Stimulated activated CD4-positive, alpha-beta T cell treated with anti-CD3 and anti-CD28 coated beads, Interleukin-1b, Interleukin-23, amount 100 ng/mL, for 1 hour (primary cell): ENCODE results near the gene MTA1.

Experiments used
- DNase-seq, 2 donors: peaks; one replicate each; pipeline ENCODE4 v3.0.0-alpha.2; 2020; ENCODE audit warnings: low read depth in 2 of 2

Gene MTA1

DNA sequence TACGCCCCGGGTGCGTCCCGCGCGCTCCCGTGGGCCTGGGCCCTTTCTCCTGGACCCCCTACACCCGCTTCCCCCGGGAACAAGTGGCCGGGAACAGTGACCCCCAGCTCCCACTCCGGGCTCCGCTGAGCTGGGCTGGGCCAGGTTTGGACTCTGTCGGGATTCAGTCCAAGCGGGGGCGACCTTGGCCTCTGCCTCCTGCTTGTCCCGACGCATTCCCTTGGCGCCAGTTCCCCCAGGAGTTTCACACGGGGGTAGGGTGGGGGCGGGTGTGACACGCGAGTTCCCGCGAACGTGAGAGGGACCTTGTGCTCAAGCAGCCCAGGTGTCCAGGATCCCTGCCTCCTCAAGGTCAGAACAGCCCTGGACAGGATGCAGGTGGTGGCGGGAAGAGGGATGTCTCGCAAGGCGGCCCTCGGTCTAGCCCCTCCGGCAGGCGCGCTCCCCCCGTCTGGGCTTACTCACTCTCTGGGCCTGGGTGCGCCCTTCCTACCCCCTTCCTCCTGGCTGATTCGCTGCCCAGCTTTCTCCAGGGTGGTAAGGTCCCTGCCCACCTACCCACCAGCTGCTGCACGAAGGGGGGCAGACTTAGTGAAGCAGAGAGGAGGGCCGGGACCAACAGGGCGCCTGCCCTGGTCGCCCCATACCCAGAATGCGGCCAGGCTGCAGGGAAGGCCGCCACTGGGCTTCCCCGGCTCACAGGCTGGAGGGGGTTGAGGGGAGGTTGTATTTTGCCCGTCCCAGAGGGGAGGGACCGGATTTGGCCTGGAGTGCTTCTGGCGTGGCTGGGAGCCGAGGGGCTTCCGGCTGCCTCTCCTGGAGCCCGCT, 55.9 kb downstream of the MTA1 start:
- DNase-seq: no peak

DNA sequence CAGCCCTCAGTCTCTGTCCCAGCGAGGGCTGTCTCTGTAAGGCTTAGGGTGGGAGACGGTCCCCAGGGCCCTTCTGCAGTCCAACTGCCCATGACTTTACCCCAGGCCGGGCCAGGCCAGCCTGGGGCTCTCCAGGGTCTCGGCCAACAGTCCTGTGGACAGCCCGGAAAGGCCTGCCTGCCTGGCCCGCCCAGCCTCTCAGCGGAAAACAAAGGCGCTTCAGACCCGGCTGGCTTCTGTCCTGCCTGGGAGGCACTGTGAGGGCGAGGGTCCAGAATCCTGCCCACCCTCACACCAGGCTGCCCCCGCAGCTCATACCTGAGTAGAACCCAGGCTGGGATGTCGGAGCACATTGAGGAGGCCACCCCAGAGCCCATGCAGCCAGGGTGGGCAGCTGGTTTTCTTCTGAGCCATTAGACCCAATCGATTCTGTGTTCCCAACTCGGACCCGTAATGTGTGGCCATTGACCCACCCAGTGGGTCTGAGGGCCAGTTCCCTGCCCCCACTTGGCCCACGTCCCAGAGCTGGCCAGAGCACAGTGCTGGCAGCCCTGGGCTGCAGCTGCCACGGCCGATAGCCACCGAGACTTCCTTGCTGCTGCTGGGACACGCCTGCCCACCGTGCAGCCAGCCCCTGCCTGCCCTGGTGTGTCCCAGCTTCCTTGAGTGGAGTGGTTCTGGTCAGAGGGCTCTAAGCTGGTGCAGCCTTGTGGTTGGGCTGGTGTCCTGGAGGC, 56.6 kb downstream of the MTA1 start:
- DNase-seq: no peak

DNA sequence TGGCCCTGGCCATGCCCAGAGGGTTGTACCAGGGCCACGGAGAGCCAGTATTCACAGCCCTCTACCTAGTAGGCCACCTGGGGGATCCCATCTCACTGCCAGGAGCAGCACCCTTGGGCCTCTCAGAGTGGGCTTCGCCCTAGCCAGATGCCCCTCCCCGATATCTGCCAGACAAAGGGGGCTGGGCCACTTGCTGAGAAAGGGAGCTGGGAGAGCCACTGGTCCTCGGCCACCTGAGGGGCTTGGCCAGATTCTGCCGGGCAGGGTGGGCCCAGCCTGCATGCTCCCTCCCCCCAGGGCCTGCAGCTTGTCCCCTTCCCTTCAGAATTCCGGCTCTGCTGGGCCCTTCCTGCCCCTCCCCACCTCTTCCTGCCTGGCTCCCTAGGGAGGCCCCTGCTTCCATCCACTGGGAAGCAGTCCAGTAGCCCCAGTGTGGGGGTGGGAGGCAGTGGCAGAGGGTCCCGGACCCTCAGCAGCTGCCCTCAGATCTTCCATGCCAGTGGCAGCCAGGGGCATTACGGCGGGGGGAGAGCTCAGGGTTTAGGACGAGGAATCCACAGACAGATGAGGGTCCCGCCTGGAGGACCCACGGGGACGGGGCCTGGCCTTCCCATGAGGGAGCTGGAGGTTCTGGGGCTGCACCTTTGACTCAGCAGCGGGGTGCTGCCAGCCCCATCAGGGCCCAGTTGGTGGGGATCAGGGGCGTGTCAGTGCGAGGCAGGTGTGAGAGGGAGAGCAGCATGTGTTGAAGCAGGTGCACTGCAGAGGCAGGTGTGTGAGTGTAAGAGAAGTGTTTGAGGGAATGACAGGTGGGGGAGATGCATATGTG, 57.4 kb downstream of the MTA1 start:
- DNase-seq: no peak

DNA sequence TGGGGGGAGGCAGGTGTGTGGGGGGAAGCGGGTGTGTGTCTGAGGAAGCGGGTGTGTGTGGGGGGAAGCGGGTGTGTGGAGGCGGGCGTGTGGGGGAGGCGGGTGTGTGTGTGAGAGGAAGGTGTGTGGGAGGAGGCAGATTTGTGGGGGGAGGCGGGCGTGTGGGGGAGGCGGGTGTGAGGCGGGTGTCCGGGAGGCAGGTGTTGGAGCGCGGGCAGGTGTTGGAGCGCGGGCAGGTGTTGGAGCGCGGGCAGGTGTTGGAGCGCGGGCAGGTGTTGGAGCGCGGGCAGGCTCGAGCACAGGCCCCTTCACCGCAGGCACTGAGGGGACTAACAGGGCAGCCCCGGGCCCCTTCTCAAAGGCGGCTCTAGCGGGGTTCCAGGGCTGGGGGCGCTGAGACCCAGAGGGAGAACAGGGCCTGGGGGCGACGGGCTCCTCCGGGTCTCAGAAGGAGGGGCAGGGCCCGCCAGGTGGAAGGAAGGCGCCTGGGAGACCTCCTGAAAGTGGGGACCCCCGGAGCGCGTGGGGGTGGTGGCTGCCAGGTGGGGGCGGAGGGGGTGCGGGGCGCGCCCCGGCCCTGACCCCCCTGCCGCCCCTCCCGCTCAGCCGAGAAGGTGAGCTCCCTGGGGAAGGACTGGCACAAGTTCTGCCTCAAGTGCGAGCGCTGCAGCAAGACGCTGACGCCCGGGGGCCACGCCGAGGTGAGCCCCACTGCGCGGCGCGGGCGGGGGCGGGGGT, 58.2 kb downstream of the MTA1 start:
- no peak for DNase-seq

DNA sequence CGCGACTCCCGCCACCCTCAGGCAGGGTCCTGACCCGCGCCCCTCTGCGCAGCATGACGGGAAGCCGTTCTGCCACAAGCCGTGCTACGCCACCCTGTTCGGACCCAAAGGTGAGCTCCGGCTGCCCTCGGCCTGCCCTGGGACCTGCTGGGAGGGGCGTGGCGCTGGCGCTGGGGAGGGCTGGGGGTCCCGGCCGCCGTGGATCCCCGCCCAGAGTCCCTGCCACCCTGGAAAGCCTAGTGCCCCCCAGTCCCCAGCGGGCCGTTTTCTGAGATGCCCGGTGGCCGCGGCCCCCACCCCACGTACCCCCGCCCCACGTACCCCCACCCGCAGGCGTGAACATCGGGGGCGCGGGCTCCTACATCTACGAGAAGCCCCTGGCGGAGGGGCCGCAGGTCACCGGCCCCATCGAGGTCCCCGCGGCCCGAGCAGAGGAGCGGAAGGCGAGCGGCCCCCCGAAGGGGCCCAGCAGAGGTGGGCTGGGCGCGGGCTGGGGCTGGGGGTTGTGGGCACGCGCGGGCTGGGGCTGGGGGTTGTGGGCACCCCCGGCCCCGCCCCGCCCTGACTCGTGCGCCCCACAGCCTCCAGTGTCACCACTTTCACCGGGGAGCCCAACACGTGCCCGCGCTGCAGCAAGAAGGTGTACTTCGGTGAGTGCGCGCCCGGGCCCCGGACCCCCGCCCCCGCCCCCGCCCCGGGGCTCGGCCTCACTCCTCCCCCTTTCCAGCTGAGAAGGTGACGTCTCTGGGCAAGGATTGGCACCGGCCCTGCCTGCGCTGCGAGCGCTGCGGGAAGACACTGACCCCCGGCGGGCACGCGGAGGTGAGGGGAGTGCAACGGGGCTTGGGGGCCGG, 59.0 kb downstream of the MTA1 start:
- no peak for DNase-seq

DNA sequence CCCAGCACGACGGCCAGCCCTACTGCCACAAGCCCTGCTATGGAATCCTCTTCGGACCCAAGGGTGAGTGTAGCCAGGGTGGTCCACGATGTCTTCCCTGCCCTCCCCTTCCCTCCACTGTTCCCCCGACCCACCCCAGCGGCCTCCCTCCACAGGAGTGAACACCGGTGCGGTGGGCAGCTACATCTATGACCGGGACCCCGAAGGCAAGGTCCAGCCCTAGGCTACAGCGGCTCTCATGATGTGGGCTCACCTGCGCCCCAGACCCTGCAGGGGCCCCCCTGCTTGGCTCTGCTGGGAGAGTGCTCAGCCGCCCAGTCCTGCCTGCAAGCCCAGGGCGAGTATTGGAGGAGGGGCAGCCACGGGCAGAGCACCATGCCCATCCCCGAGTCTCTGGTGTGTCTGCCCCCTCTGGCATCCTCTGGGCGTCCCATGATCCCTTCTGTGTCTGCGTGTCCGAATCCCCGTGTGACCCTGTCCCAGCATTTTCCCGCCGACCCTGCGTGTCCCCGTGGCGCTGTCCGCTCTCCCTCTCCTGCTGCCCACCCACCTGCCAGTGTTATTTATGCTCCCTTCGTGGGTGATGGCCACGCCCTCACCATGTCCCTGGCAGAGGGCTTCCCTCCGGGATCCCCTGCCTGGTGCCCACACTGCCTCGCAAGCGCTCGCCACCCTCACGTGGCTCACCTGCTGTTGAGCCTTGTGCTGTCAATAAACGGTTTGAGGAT, 60.0 kb downstream of the MTA1 start:
- DNase-seq: no peak

DNA sequence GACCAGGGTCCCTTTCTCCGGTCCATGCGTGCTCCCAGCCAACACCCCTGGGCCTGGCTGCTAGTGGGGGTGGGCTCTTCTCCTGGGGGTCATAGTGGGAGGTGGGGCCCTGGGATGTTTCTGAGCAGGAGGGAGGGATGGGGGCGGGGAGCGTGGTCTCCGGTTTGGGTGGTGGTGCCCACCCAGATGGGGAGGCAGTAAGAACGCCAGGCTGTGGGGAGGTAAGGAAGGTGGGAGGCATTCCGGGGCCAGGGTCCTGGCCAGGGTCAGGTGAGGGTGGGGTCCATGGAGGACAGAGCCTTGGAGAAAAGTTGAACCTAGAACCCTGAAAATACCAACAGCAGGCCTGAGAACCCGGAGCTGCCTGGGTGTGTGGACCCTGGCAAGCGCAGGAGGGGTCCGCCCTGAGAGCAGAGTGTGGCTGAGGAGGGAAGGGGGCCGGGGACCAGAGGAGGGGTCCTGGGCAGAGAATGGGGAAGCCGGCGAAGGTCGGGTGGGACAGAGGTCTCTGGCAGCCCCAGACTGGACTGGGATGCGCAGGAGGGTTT, 60.6 kb downstream of the MTA1 start:
- DNase-seq: no peak

DNA sequence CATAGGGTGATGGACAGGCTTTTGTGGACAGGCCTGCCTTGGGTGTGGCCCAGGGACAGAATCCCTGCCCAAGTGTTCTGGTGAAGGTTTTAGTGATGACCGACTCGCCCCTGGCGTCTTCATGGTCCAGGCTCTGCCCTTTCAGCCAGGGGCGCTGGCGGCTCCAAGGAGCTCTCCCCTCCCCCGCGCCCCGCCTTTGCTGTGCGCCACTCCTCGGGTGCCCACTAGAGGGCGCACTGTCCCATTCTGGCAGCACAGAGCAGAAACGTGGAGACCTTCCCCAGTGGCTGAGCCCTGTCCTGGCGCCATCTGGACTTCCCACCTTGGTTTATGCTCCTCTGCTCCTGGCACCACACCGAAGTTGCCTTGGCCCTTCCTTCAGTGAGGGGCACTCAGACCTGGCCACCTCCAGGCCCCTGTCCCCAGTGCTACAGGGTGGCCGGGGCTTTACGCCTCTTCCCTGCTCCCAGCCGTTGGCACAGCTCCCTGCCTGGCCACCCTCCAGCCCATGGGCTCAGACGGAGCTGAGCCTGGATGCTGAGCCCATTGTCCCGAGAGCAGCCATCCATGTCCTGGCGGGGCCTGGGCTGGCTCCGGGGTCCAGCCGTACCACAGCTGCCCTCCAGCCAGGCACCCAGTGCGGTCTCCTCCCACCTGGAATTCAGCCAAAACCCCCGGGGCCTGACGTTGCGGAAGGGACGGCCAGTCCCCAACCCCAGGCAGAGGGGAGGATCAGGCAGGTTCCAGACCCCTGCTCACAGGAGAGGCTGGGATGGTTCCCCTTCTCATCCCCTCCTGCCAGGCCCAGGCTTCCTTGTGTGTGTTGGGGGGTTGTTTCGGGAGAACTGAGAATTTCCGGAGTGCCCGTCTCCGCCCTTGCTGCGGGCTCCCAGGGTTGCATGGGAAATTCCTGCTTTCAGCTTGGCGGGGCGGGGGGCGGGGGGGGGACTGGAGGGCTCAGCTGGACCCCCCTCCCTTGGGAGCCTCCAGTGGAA, 61.5 kb downstream of the MTA1 start:
- DNase-seq: peak; percentile 75 to 90

DNA sequence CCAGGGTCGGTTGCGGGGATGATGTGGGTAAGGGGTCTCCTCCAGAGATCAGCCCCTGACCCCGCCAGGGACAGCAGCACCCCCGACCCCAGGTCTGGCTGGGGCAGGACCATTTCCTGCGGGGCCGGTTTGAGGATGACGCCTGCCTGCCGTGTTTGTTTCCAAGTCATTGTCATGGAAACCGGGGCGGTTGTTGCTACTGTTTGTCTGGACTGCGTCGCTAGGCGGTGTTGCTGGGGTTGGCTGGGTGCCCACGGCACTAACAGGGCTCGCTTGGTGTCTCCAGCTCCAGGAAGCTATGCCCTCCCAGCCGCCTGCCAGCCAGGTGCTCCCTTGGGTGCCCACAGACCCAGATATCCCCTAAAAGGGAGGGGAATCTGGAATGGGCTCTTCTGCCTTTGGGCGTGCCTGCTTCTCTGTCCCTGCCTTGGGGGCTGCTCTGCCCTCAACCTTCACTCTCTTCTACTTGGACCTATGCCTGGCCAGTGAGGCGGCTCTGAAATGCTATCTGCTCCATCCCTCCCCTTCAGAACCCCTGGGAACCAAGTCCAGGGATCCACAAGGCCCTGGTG, 62.3 kb downstream of the MTA1 start:
- DNase-seq: peak; percentile 56 to 92

DNA sequence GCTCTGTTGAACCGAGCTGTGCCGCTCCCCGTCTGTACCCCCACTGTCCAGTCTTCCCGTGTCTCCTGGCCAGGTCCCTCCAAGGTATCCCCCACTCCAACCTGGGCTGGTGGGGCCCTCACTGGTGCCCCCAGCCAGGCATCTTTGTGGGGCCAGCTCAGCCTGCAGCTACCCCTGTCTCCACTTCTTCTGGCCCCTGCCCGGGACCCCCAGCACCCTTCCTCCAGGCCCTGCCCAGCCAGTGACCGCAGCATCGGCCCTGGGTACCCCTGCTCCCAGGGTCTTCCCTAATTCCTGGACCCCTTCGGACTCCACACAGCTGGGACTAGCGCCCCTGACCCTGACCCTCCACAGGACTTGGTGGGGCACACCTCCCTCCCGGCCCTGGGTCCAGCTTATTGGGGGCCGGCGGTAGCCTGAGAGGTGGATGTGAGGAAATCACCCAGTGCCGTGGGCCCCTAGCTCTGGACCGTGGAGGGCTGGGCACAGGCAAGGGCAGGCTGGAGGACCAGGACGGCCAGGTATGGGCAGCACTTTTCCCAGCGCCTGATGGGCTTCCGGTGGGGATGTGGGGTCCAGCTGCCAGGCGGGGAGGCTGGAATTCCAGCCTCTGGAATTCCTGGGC, 63.0 kb downstream of the MTA1 start:
- DNase-seq: no peak

DNA sequence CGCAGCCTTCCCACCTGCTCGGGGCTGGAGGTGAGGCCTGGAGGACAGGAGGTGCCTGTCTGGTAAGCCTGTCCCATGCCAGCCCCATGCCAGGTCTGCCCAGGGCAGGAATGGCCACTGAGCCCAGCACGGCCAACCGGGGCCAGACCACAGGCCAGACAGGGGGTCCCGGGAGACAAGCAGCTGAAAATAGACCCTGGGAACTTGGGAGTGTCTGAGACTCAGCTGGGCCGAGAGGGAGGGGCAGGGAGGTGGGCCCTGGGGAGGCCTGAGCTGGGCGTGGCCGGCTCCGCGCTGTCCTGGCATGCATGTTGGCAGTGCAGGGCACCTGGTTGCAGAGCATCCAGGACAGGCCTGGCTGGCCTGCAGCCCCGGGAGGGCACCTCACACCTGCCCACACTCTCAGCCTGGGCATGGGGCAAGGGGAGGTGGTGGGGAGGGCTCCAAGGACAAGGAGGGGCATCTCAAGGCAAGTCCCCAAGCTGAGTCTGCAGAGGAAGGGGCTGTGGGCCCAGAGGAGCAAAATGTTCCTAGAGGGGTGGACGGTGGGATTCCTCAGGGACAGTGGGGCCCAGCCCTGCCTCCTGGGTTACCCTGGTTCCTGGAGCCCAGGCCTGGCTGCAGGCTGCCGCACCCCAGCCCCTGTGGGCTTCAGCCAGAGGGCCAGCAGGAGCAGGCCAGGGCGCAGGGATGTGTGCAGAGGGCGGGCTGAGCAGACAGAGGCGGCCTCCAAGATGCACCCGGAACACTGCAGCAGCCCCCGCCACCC, 63.9 kb downstream of the MTA1 start:
- DNase-seq: no peak

DNA sequence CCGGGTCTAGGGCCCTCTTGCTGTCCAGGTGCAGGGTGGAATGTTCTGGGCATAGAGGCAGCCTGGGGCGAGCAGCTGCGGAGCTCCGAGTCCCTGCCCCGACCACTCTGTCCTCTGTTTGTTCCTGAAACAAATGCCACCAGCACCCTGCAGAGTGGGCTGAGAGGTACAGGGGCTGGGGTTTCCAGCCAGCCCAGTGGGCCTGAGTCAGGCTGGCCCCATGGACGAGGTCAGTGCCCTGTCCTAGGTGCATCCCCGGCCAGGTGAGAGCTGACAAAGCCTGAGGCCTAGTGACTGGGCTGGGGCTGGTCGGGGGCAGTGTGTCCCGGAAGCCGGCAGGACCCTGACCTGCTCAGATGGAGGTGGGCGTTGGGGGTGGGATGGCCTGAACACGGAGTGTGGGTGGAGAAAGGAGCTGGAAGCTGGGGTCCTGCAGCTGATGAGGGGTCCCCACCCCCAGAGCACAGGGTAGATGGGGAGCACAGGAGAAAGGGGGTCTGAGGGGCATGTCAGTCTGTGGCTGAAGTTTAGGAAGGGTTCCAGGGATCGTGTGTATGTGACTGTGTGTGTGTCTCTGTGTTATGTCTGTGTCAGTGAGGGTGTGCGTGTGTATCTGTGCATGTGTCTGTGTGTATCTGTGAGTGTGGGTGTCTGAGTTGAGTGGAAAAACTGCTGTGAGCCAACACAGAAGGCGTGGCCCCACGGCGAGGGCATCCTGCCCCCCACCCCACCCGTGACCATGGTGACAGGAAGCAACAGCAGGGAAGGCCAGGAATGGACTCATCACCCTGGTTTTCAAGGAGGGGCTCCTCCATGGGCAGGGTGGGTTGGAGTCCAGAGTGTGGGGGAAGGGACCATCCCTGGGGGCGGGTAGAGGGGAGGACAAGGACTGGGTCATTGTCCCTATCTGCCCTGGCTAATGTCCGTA, 64.7 kb downstream of the MTA1 start:
- DNase-seq: peak in 1 of 2 donors; percentile 59

DNA sequence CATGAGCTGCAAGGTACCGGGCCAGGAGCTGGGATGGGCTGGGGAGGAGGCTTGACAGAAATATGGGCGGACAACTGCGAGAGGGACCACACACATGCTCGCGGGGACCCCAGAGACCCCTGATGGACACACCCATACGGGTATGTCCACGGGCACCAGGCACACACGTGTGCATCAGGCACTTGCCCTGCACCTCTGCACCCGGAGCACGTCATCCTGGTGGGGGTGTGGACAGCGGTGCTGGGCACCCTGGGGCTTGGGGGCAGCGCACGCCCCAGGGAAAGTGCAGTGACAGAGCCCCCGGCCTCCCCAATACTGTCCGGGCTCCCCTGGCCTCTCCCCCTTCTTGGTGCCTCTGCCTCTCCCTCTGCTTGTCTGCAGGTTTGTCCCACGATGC, 65.4 kb downstream of the MTA1 start:
- DNase-seq: no peak

DNA sequence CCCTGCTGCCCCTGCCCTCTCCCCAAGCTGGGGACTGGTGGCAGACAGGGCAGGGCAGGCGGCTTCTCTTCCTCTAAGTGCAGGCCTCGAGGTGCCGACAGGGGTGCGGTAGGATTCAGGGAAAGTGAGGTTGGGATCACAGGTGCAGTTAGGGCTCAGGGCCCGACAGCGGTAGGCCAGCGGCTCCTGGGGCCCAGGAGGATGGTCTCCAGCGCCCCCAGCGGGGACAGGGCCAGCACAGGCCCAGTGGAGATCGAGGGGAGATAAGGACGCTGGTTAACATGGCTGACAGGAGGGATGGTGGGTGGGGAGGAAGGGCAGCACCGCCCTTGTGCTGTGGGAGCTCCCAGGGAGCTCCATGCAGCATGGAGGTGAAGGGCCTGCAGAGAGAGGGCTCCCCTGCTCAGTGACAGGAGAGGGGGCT, 66.1 kb downstream of the MTA1 start:
- DNase-seq: no peak

DNA sequence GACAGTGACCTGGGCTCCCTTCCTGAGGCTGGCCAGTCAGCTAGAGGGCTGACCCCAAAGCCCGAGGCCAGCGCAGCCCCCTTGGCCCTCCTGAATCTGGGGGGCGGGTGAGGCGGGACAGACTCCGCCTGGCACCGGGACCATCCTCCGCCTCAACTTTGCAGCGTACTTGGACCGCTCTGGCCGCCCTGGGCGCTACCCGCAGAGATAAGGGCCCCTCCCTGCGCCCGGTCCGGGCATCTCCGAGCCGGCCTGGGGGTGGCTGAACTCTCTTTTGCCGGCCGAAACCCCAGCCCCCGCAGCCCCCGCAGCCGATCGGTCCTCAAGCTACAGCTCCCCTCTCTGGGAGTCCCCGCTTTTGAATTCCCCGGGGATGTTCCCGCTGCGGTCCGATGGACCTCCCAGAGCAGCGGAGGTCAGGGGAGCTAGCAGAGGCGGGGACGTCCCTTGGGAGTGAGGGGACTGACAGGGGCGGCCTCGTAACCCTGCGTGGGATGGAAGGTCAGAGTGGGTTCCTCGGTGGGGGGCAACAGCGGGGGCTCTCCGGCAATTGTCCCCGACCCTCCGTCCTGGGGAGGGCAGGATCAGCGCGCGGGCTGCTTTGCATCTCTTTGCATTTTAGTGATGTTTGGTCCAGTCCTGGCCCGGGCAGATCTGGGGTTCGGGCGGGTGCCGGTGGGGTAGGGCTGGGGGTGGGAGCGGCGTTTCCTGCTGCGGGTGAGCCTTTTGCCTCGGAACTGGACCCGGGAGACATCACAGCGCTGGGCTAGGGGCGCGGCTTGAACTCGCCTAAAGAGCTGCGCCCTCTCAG, 66.7 kb downstream of the MTA1 start, which contains the start of gene CRIP1:
Gene CRIP1, plus strand, starts transcription at position 724 of the 811 bp plus-strand sequence. CDS start 374 bp downstream, outside the sequence.
- DNase-seq: no peak
